ENCODE data around the gene GCNT2. TPM values are rescaled to one million over a fixed set of nuclear protein-coding genes. Genes with fewer than 3 reads are reported as not detected.
"Not testable (repeated sequence)": the region's sequence is repeated elsewhere in the genome, so short reads cannot be mapped to it uniquely, and the experiment has no call there.

Gene GCNT2
- total and polyA plus RNA-seq, 2 donors (not counting 1 experiment from before 2014, with no cell fraction given): 1.3 to 2.1 TPM

- Histone ChIP-seq H3K9ac (ENCODE audit: insufficient read depth, low read length) (no peak overlapping the region), H2AFZ (ENCODE audit: low read length) (no peak overlapping the region), H4K20me1 (ENCODE audit: control insufficient read depth, extremely low read depth, insufficient read depth, low read length) (no peaks in the 10 kb centered on the region), H3K79me2 (ENCODE audit: control insufficient read depth, insufficient read depth, low read length) (no peaks in the 10 kb centered on the region), H3K4me2 (ENCODE audit: extremely low read depth, insufficient read depth, low read length) (no peak overlapping the region), H3K27ac (ENCODE audit: insufficient read depth, low read length) (no peak overlapping the region), H3K4me3 (replicated peaks in 1 of 4; ENCODE audit: control extremely low read depth in 1 of 4, insufficient read depth in 1 of 4, low read depth in 3 of 4, low read length in 4 of 4) (no peak overlapping the region), H3K9me3 (ENCODE audit: control insufficient read depth, insufficient read depth, low read depth, low read length) (no peaks in the 10 kb centered on the region), H3K4me1 (ENCODE audit: control insufficient read depth, extremely low read depth, insufficient read depth, low read length) (no peaks in the 10 kb centered on the region), H3K27me3 (ENCODE audit: control insufficient read depth, insufficient read depth, low read length) (no peaks in the 10 kb centered on the region), H3K36me3 (ENCODE audit: control insufficient read depth, insufficient read depth, low read length) (no peaks in the 10 kb centered on the region)
- DNase-seq (ENCODE audit: low read depth in 2 of 2): peak; percentile 46 to 72
- no peak for TF ChIP-seq EZH2 (IDR thresholded peaks at IDR 0.05; ENCODE audit: low read length, missing control alignments)
- no peak for TF ChIP-seq CTCF (conservative IDR thresholded peaks at IDR 0.05 in 1 of 2, IDR thresholded peaks at IDR 0.05 in 1 of 2; ENCODE audit: low read depth in 1 of 2, low read length in 2 of 2)
Measured at GRCh38 chr6:10518557-10519407, 2.4 kb upstream of the GCNT2 start.

- not testable (repeated sequence) for H4K20me1 ChIP-seq (ENCODE audit: control insufficient read depth, extremely low read depth, insufficient read depth, low read length); H3K36me3 ChIP-seq (ENCODE audit: control insufficient read depth, insufficient read depth, low read length); H3K27me3 ChIP-seq (ENCODE audit: control insufficient read depth, insufficient read depth, low read length); H3K79me2 ChIP-seq (ENCODE audit: control insufficient read depth, insufficient read depth, low read length); H3K9me3 ChIP-seq (ENCODE audit: control insufficient read depth, insufficient read depth, low read depth, low read length); H3K4me1 ChIP-seq (ENCODE audit: control insufficient read depth, extremely low read depth, insufficient read depth, low read length); H3K4me2 ChIP-seq (ENCODE audit: extremely low read depth, insufficient read depth, low read length); DNase-seq (ENCODE audit: low read depth in 2 of 2); H2AFZ ChIP-seq (ENCODE audit: low read length); H3K27ac ChIP-seq (ENCODE audit: insufficient read depth, low read length); H3K9ac ChIP-seq (ENCODE audit: insufficient read depth, low read length); H3K4me3 ChIP-seq (replicated peaks in 1 of 4; ENCODE audit: control extremely low read depth in 1 of 4, insufficient read depth in 1 of 4, low read depth in 3 of 4, low read length in 4 of 4)
Measured at GRCh38 chr6:10519408-10519697, 1.8 kb upstream of the GCNT2 start.

- peak in 1 of 2 donors; percentile 30 for DNase-seq (ENCODE audit: low read depth in 2 of 2)
- no peaks in the 10 kb centered on the region for H3K36me3 ChIP-seq (ENCODE audit: control insufficient read depth, insufficient read depth, low read length)
- no peak overlapping the region for H3K4me2 ChIP-seq (ENCODE audit: extremely low read depth, insufficient read depth, low read length)
Measured at GRCh38 chr6:10520468-10520867, 683 bp upstream of the GCNT2 start.

More at GRCh38 chr6:10520468-10520867, 683 bp upstream of the GCNT2 start:
- Histone ChIP-seq H3K9me3 (ENCODE audit: control insufficient read depth, insufficient read depth, low read depth, low read length) (no peaks in the 10 kb centered on the region), H3K4me3 (replicated peaks in 1 of 4; ENCODE audit: control extremely low read depth in 1 of 4, insufficient read depth in 1 of 4, low read depth in 3 of 4, low read length in 4 of 4) (no peak overlapping the region), H3K9ac (ENCODE audit: insufficient read depth, low read length) (no peak overlapping the region), H3K4me1 (ENCODE audit: control insufficient read depth, extremely low read depth, insufficient read depth, low read length) (no peaks in the 10 kb centered on the region), H3K79me2 (ENCODE audit: control insufficient read depth, insufficient read depth, low read length) (no peaks in the 10 kb centered on the region), H3K27ac (ENCODE audit: insufficient read depth, low read length) (no peak overlapping the region), H2AFZ (ENCODE audit: low read length) (no peak overlapping the region), H3K27me3 (ENCODE audit: control insufficient read depth, insufficient read depth, low read length) (no peaks in the 10 kb centered on the region), H4K20me1 (ENCODE audit: control insufficient read depth, extremely low read depth, insufficient read depth, low read length) (no peaks in the 10 kb centered on the region)
- TF ChIP-seq CTCF (conservative IDR thresholded peaks at IDR 0.05 in 1 of 2, IDR thresholded peaks at IDR 0.05 in 1 of 2; ENCODE audit: low read depth in 1 of 2, low read length in 2 of 2) (no peak), EZH2 (IDR thresholded peaks at IDR 0.05; ENCODE audit: low read length, missing control alignments) (no peak)

Measured in fibroblast of lung (primary cell).